ENCODE results near the gene PHKG2. TPM values are rescaled to one million over a fixed set of nuclear protein-coding genes. Genes with fewer than 3 reads are reported as not detected.

Gene PHKG2
- polyA plus RNA-seq, 1 donor from 2014 or later = 41.5 TPM

GRCh38 chr16:30787613-30788378, 39.6 kb downstream of the PHKG2 start:
- peak overlapping the region; percentile 96 for H2AFZ ChIP-seq (ENCODE audit: low read depth, low read length)
- H3K9ac ChIP-seq (ENCODE audit: low read length) = peak overlapping the region; percentile 95
- peak overlapping the region; percentile 87 for H3K27ac ChIP-seq (ENCODE audit: low read length)
- H3K9me3 ChIP-seq (ENCODE audit: low read length) = no peaks in the 10 kb centered on the region
- H3K36me3 ChIP-seq (ENCODE audit: insufficient read depth, low read length) = no peaks in the 10 kb centered on the region
- no peaks in the 10 kb centered on the region for H3K27me3 ChIP-seq (ENCODE audit: insufficient read depth, low read depth, low read length)
- H3K4me3 ChIP-seq (ENCODE audit: low read length) = peak overlapping the region; percentile 93
- H3K4me2 ChIP-seq (ENCODE audit: low read length) = peak overlapping the region; percentile 88
- H4K20me1 ChIP-seq (ENCODE audit: insufficient read depth) = no peaks in the 10 kb centered on the region
- TF ChIP-seq EP300 (conservative IDR thresholded peaks at IDR 0.05; ENCODE audit: poor library complexity, severe bottlenecking) (no peak), MXI1 (conservative IDR thresholded peaks at IDR 0.05; ENCODE audit: poor library complexity, severe bottlenecking) (no peak), SMC3 (conservative IDR thresholded peaks at IDR 0.05; ENCODE audit: poor library complexity) (no peak), POLR2AphosphoS5 (IDR thresholded peaks at IDR 0.05) (no peak), REST (IDR thresholded peaks at IDR 0.05; ENCODE audit: borderline replicate concordance) (no peak), EZH2 (IDR thresholded peaks at IDR 0.05; ENCODE audit: borderline replicate concordance, insufficient read depth, low read length, poor library complexity, severe bottlenecking) (no peak), RAD21 (conservative IDR thresholded peaks at IDR 0.05) (no peak), TAF1 (IDR thresholded peaks at IDR 0.05; ENCODE audit: low read depth) (no peak), CTCF (IDR thresholded peaks at IDR 0.05; ENCODE audit: poor library complexity, severe bottlenecking) (no peak)
- peaks cover 22% of the 10 kb centered on the region for H3K79me2 ChIP-seq (replicated peaks; ENCODE audit: insufficient read depth, low read length)
- H3F3A ChIP-seq (ENCODE audit: insufficient read depth, low read length, poor library complexity, severe bottlenecking) = no peaks in the 10 kb centered on the region
- no peaks in the 10 kb centered on the region for H3K9me2 ChIP-seq (ENCODE audit: insufficient read depth, low read length)

- Histone ChIP-seq H2AFZ (ENCODE audit: low read depth, low read length) (no peak overlapping the region), H3K79me2 (replicated peaks; ENCODE audit: insufficient read depth, low read length) (no peaks in the 10 kb centered on the region), H3K9ac (ENCODE audit: low read length) (no peak overlapping the region), H3K27ac (ENCODE audit: low read length) (no peak overlapping the region), H3F3A (ENCODE audit: insufficient read depth, low read length, poor library complexity, severe bottlenecking) (no peaks in the 10 kb centered on the region), H3K9me2 (ENCODE audit: insufficient read depth, low read length) (no peaks in the 10 kb centered on the region), H3K27me3 (ENCODE audit: insufficient read depth, low read depth, low read length) (no peaks in the 10 kb centered on the region), H4K20me1 (ENCODE audit: insufficient read depth) (no peaks in the 10 kb centered on the region), H3K4me3 (ENCODE audit: low read length) (no peak overlapping the region), H3K4me2 (ENCODE audit: low read length) (no peak overlapping the region), H3K36me3 (ENCODE audit: insufficient read depth, low read length) (no peaks in the 10 kb centered on the region), H3K9me3 (ENCODE audit: low read length) (no peaks in the 10 kb centered on the region)
- TF ChIP-seq RAD21 (conservative IDR thresholded peaks at IDR 0.05) = no peak
- no peak for TF ChIP-seq POLR2AphosphoS5 (IDR thresholded peaks at IDR 0.05)
- TF ChIP-seq EP300 (conservative IDR thresholded peaks at IDR 0.05; ENCODE audit: poor library complexity, severe bottlenecking) = no peak
- TF ChIP-seq REST (IDR thresholded peaks at IDR 0.05; ENCODE audit: borderline replicate concordance) = no peak
- no peak for TF ChIP-seq CTCF (IDR thresholded peaks at IDR 0.05; ENCODE audit: poor library complexity, severe bottlenecking)
- TF ChIP-seq SMC3 (conservative IDR thresholded peaks at IDR 0.05; ENCODE audit: poor library complexity) = no peak
- no peak for TF ChIP-seq EZH2 (IDR thresholded peaks at IDR 0.05; ENCODE audit: borderline replicate concordance, insufficient read depth, low read length, poor library complexity, severe bottlenecking)
- TF ChIP-seq TAF1 (IDR thresholded peaks at IDR 0.05; ENCODE audit: low read depth) = no peak
- no peak for TF ChIP-seq MXI1 (conservative IDR thresholded peaks at IDR 0.05; ENCODE audit: poor library complexity, severe bottlenecking)
Observed at GRCh38 chr16:30793508-30794069, 45.4 kb downstream of the PHKG2 start.

All from neural cell (in vitro differentiated cells).